Stomach (tissue), 9 donors: ENCODE data around the gene RAI14. TPM values are rescaled to one million over a fixed set of nuclear protein-coding genes. Genes with fewer than 3 reads are reported as not detected.

Experiments
- DNase-seq, 2 donors: peaks; one replicate each; pipeline versions ENCODE4 v3.0.0 to v3.0.0-alpha.2; 2013 to 2019
- H3K27ac ChIP-seq, 5 donors: fragments of 200-600 bp in 4 of 5; sonication (generic) in 4 of 5; one replicate each; pipeline ENCODE4 v1.5.1; 2013 to 2019; ENCODE audit warnings: mild to moderate bottlenecking in 1 of 5, moderate library complexity in 1 of 5
- H3K27me3 ChIP-seq, 3 donors: fragments of 200-600 bp; sonication (generic); one replicate each; pipeline ENCODE4 v1.5.1; 2017 to 2019; ENCODE audit warnings: mixed run types in 1 of 3
- H3K36me3 ChIP-seq, 4 donors: fragments of 200-600 bp; sonication (generic); 1 replicate in 3 of 4; 2 replicates in 1 of 4; pipeline ENCODE4 v1.5.1; 2016 to 2019
- H3K4me1 ChIP-seq, 4 donors: fragments of 200-600 bp; sonication (generic); one replicate each; pipeline ENCODE4 v1.5.1; 2016 to 2019
- H3K4me3 ChIP-seq, 4 donors: fragments of 200-600 bp; sonication (generic) in 3 of 4; one replicate each; pipeline ENCODE4 v1.5.1; 2016 to 2019; ENCODE audit warnings: mild to moderate bottlenecking in 1 of 4
- H3K9me3 ChIP-seq, 4 donors: fragments of 200-600 bp; sonication (generic); one replicate each; pipeline ENCODE4 v1.5.1; 2016 to 2019
- CTCF ChIP-seq, 7 experiments: fragments of 450-650 bp in 4 of 7; fragments of 200-600 bp in 3 of 7; sonication (generic) in 3 of 7; IDR thresholded peaks; one replicate each; pipeline ENCODE4 v1.5.1; 2016 to 2019; ENCODE audit warnings: antibody characterized with exemption in 7 of 7, control low read depth in 2 of 7, mild to moderate bottlenecking in 1 of 7
- EP300 ChIP-seq: sonication (generic); formaldehyde crosslinking; IDR thresholded peaks from one replicate; pipeline ENCODE4 v1.6.1; 2017; ENCODE audit warnings: antibody characterized with exemption
- POLR2A ChIP-seq, 4 donors: fragments of 450-650 bp; IDR thresholded peaks; one replicate each; pipeline ENCODE4 v1.6.1; 2016; ENCODE audit warnings: antibody characterized with exemption in 4 of 4, control low read depth in 2 of 4, mild to moderate bottlenecking in 1 of 4, moderate library complexity in 1 of 4
- POLR2AphosphoS5 ChIP-seq, 3 donors: sonication (generic); formaldehyde crosslinking; IDR thresholded peaks; one replicate each; pipeline ENCODE4 v1.6.1; 2016; ENCODE audit warnings: antibody characterized with exemption in 3 of 3
- WGBS, 5 donors: extraction: QIAGEN DNeasy Blood & Tissue Kit in 3 of 5; methylation state at CpG; one replicate each; pipeline versions ENCODE4 v1.1.5 to v1.1.7; 2013 to 2018; 5-methylcytosine and 5-hydroxymethylcytosine counted together
- intact Hi-C: fragments of 100-400 bp; cut with DNase I; formaldehyde crosslinking; loops from one replicate; pipeline ENCODE4 v1.15.1; 2023; ENCODE audit warnings: low total_unique reads
- polyA plus RNA-seq, 3 donors: library from polyadenylated mRNA; stranded (reverse); fragments of 200-250 nt; gene quantifications; one replicate each; pipeline ENCODE4 v1.2.3, GENCODE V29; 2013
- total RNA-seq, 5 donors: library from RNA; depleted of rRNA; stranded (reverse); fragments of >200 nt; gene quantifications; one replicate each; pipeline versions ENCODE4 v1.1.0 to v1.2.3, GENCODE V29; 2014 to 2016
- donor health status: healthy with polysubstance abuse.
- donor health status: Bipolar disorder and iron deficiency.
- donor health status: healthy.

The RAI14 gene
- total and polyA plus RNA-seq, 8 donors: 5.1 to 62.4 (median 24.1) TPM

GRCh38 chr5:34675857-34676256, 19.7 kb downstream of the RAI14 start:
- Histone ChIP-seq H3K4me1 (peaks cover 0 to 38% (median 16%) of the 10 kb centered on the region in 4 donors), H3K4me3 (no peak overlapping the region), H3K9me3 (no peaks in the 10 kb centered on the region), H3K36me3 (no peaks in the 10 kb centered on the region), H3K27ac (peak overlapping the region in 1 of 5 donors; percentile 86), H3K27me3 (no peaks in the 10 kb centered on the region)
- no peak for TF ChIP-seq POLR2A (IDR thresholded peaks at IDR 0.05)
- no peak for TF ChIP-seq POLR2AphosphoS5 (IDR thresholded peaks at IDR 0.05)
- TF ChIP-seq EP300: no peak
- no peak for TF ChIP-seq CTCF (IDR thresholded peaks at IDR 0.05)
- 83 to 96% (median 94%) methylated on average over 3 of the region's 3 CpGs for WGBS, 5 donors
- DNase-seq: no peak
- intact Hi-C loops: no loop called here

GRCh38 chr5:34676416-34676815, 20.3 kb downstream of the RAI14 start:
- 57 to 77% (median 74%) methylated on average over 4 of the region's 4 CpGs for WGBS, 5 donors
- Histone ChIP-seq H3K9me3 (no peaks in the 10 kb centered on the region), H3K4me3 (no peak overlapping the region), H3K27me3 (no peaks in the 10 kb centered on the region), H3K27ac (peak overlapping the region in 1 of 5 donors; percentile 43), H3K36me3 (no peaks in the 10 kb centered on the region), H3K4me1 (peaks cover 0 to 44% (median 16%) of the 10 kb centered on the region in 4 donors)
- TF ChIP-seq EP300: no peak
- no peak for DNase-seq
- intact Hi-C loops: no loop called here

GRCh38 chr5:34677428-34677827, 21.3 kb downstream of the RAI14 start:
- Histone ChIP-seq H3K4me3 (no peak overlapping the region), H3K27me3 (no peaks in the 10 kb centered on the region), H3K27ac (no peak overlapping the region), H3K4me1 (peaks cover 0 to 44% (median 15%) of the 10 kb centered on the region in 4 donors), H3K36me3 (no peaks in the 10 kb centered on the region), H3K9me3 (no peaks in the 10 kb centered on the region)
- no peak for DNase-seq
- TF ChIP-seq EP300 (no peak), CTCF (IDR thresholded peaks at IDR 0.05) (no peak), POLR2AphosphoS5 (IDR thresholded peaks at IDR 0.05) (no peak), POLR2A (IDR thresholded peaks at IDR 0.05) (no peak)
- intact Hi-C loops: no loop called here
- 95 to 98% (median 96%) methylated on average over 3 of the region's 3 CpGs for WGBS, 5 donors

DNA sequence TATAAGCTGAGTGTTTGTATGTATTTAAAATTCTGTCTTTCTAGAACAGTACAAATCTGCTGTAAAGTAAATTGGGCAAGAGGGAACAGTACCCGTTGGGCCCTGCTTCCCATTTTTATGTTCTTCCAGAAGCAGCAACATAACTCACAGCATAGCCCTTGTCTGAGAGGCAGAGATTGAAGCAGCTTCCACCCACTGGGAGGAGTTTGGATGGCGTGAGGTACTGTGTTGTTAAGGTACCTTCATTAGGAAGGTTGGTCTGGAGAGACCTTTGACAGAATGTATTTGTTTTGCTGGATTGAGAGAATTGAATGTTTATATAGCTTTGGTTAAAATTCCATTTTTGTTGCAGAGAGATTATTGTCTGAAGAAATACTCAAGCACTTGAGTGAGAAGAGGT, 24.8 kb downstream of the RAI14 start:
- no peak for DNase-seq
- TF ChIP-seq CTCF (IDR thresholded peaks at IDR 0.05): no peak
- TF ChIP-seq EP300: no peak
- TF ChIP-seq POLR2AphosphoS5 (IDR thresholded peaks at IDR 0.05): no peak
- no peak for TF ChIP-seq POLR2A (IDR thresholded peaks at IDR 0.05)
- H3K4me1 ChIP-seq: peaks cover 0 to 41% (median 16%) of the 10 kb centered on the region in 4 donors
- no peaks in the 10 kb centered on the region for H3K27me3 ChIP-seq
- WGBS, 5 donors: 23 to 49% (median 29%) methylated on average over 2 of the region's 2 CpGs
- H3K36me3 ChIP-seq: no peaks in the 10 kb centered on the region
- no peak overlapping the region for H3K27ac ChIP-seq
- intact Hi-C loops: no loop called here
- no peak overlapping the region for H3K4me3 ChIP-seq
- H3K9me3 ChIP-seq: no peaks in the 10 kb centered on the region

GRCh38 chr5:34682926-34683623, 26.9 kb downstream of the RAI14 start:
- Histone ChIP-seq H3K27ac (peak overlapping the region in 3 of 5 donors; percentile 0 to 42 (median 9)), H3K4me3 (no peak overlapping the region), H3K9me3 (no peaks in the 10 kb centered on the region), H3K36me3 (no peaks in the 10 kb centered on the region), H3K27me3 (no peaks in the 10 kb centered on the region), H3K4me1 (peaks cover 0 to 55% (median 31%) of the 10 kb centered on the region in 4 donors)
- peak in 1 of 3 donors; percentile 20 for TF ChIP-seq POLR2AphosphoS5 (IDR thresholded peaks at IDR 0.05)
- TF ChIP-seq CTCF (IDR thresholded peaks at IDR 0.05): no peak
- TF ChIP-seq EP300: no peak
- TF ChIP-seq POLR2A (IDR thresholded peaks at IDR 0.05): no peak
- DNase-seq: peak; percentile 42 to 56
- 50 to 60% (median 55%) methylated on average over 8 of the region's 8 CpGs for WGBS, 5 donors
- intact Hi-C loops: no loop called here
